Measurements from ENCODE around the gene PITPNC1.

- TF ChIP-seq CTCF (IDR thresholded peaks at IDR 0.05; ENCODE audit: poor library complexity, severe bottlenecking) (no peak), POLR2AphosphoS5 (IDR thresholded peaks at IDR 0.05) (no peak), TAF1 (IDR thresholded peaks at IDR 0.05; ENCODE audit: low read depth) (no peak), SMC3 (conservative IDR thresholded peaks at IDR 0.05; ENCODE audit: poor library complexity) (no peak), EZH2 (IDR thresholded peaks at IDR 0.05; ENCODE audit: borderline replicate concordance, insufficient read depth, low read length, poor library complexity, severe bottlenecking) (no peak), RAD21 (conservative IDR thresholded peaks at IDR 0.05) (no peak), EP300 (conservative IDR thresholded peaks at IDR 0.05; ENCODE audit: poor library complexity, severe bottlenecking) (no peak)
Observed at GRCh38 chr17:67514998-67515397, 137.9 kb downstream of the PITPNC1 start.

Measured in neural cell (in vitro differentiated cells).